Omental fat pad (tissue), 4 donors: ENCODE results near the gene BCDIN3D. TPM values are rescaled to one million over a fixed set of nuclear protein-coding genes. Genes with fewer than 3 reads are reported as not detected.

Experiments
- ATAC-seq: fragments of 150-250 bp; one replicate; pipeline ENCODE4 v1.9.1; 2016; ENCODE audit warnings: mild to moderate bottlenecking, moderate library complexity; ENCODE audit not compliant: low FRiP score
- DNase-seq: peaks from one replicate; pipeline ENCODE4 v3.0.0-alpha.2; 2019; ENCODE audit warnings: low spot score
- CTCF ChIP-seq, 3 donors: fragments of 450-650 bp; IDR thresholded peaks; one replicate each; pipeline ENCODE4 v1.5.1; 2016 to 2017; ENCODE audit warnings: antibody characterized with exemption in 3 of 3, mild to moderate bottlenecking in 3 of 3, moderate library complexity in 2 of 3
- total RNA-seq, 4 donors: library from RNA; depleted of rRNA; stranded (reverse); fragments of >200 nt; gene quantifications; one replicate each; pipeline ENCODE4 v1.1.0, GENCODE V29; 2016

BCDIN3D gene
- total RNA-seq, 4 donors from 2014 or later: 1.9 to 3.5 (median 2.8) TPM

GRCh38 chr12:49888461-49889151 is 45.7 kb upstream of the BCDIN3D start:
- no peak for DNase-seq
- TF ChIP-seq CTCF (IDR thresholded peaks at IDR 0.05): no peak

GRCh38 chr12:49887536-49888401 is 44.9 kb upstream of the BCDIN3D start:
- TF ChIP-seq CTCF (IDR thresholded peaks at IDR 0.05): no peak
- DNase-seq: no peak
- no peak for ATAC-seq

More at GRCh38 chr12:49888461-49889151, 45.7 kb upstream of the BCDIN3D start:
- ATAC-seq: no peak

- DNase-seq (no peak), ATAC-seq (no peak)
- no peak for TF ChIP-seq CTCF (IDR thresholded peaks at IDR 0.05)
Measured at GRCh38 chr12:49887091-49887490, 44.2 kb upstream of the BCDIN3D start.

GRCh38 chr12:49885663-49886461 is 43.0 kb upstream of the BCDIN3D start:
- ATAC-seq (no peak), DNase-seq (no peak)
- no peak for TF ChIP-seq CTCF (IDR thresholded peaks at IDR 0.05)

- TF ChIP-seq CTCF (IDR thresholded peaks at IDR 0.05): no peak
- ATAC-seq (no peak), DNase-seq (no peak)
Measured at GRCh38 chr12:49885118-49885517, 42.2 kb upstream of the BCDIN3D start.

- no peak for DNase-seq
Measured at GRCh38 chr12:49882851-49883464, 40.1 kb upstream of the BCDIN3D start.

More at GRCh38 chr12:49882851-49883464, 40.1 kb upstream of the BCDIN3D start:
- no peak for TF ChIP-seq CTCF (IDR thresholded peaks at IDR 0.05)
- no peak for ATAC-seq
